Endodermal cell (in vitro differentiated cells): ENCODE measurements around the gene WDR77. TPM values are rescaled to one million over a fixed set of nuclear protein-coding genes. Genes with fewer than 3 reads are reported as not detected.

Source experiments
- DNase-seq: peaks from one replicate; pipeline ENCODE4 v3.0.0-alpha.2; 2017
- H3K27ac ChIP-seq: 2 replicates; pipeline ENCODE4 v1.5.1; 2013; ENCODE audit warnings: mild to moderate bottlenecking, low read depth, low read length, moderate library complexity
- H3K27me3 ChIP-seq: 2 replicates; pipeline ENCODE4 v1.6.1; 2013; ENCODE audit warnings: mild to moderate bottlenecking, low read length, moderate library complexity; ENCODE audit not compliant: insufficient read depth, control insufficient read depth, poor library complexity, severe bottlenecking
- H3K36me3 ChIP-seq: 2 replicates; pipeline ENCODE4 v1.7.0; 2013; ENCODE audit warnings: mild to moderate bottlenecking, low read length, moderate library complexity; ENCODE audit not compliant: control insufficient read depth, insufficient read depth
- H3K4me1 ChIP-seq: one replicate; pipeline ENCODE4 v1.7.0; 2013; ENCODE audit warnings: low read length; ENCODE audit not compliant: control insufficient read depth, insufficient read depth
- H3K4me3 ChIP-seq: 2 replicates; pipeline ENCODE4 v1.5.1; 2013; ENCODE audit warnings: mild to moderate bottlenecking, low read length, moderate library complexity
- H3K9ac ChIP-seq: 2 replicates; pipeline ENCODE4 v1.6.1; 2013; ENCODE audit warnings: mild to moderate bottlenecking, low read length, moderate library complexity; ENCODE audit not compliant: poor library complexity, severe bottlenecking; ENCODE audit errors: extremely low read depth
- H3K9me3 ChIP-seq: 2 replicates; pipeline ENCODE4 v1.6.1; 2013; ENCODE audit warnings: mild to moderate bottlenecking, low read length, moderate library complexity; ENCODE audit not compliant: control insufficient read depth
- H3K27ac Mint-ChIP-seq: 2 replicates; pipeline ENCODE4 v1.8.0; 2020; ENCODE audit warnings: mixed read lengths
- H3K27me3 Mint-ChIP-seq: 2 replicates; pipeline ENCODE4 v1.8.0; 2021; ENCODE audit warnings: mild to moderate bottlenecking, mixed read lengths; ENCODE audit not compliant: insufficient read depth
- H3K36me3 Mint-ChIP-seq: 2 replicates; pipeline ENCODE4 v1.8.0; 2020; ENCODE audit warnings: low read depth, mixed read lengths
- H3K4me1 Mint-ChIP-seq: 2 replicates; pipeline ENCODE4 v1.8.0; 2020; ENCODE audit warnings: mixed read lengths
- H3K4me3 Mint-ChIP-seq: 2 replicates; pipeline ENCODE4 v1.8.0; 2020; ENCODE audit warnings: mild to moderate bottlenecking, moderate library complexity, mixed read lengths
- H3K9me3 Mint-ChIP-seq: 2 replicates; pipeline ENCODE4 v1.8.0; 2020; ENCODE audit warnings: mild to moderate bottlenecking, mixed read lengths
- CTCF ChIP-seq: fragments of 200-600 bp; sonication (generic); conservative IDR thresholded peaks from 2 replicates; pipeline ENCODE4 v1.5.0; 2021; ENCODE audit warnings: antibody characterized with exemption, mild to moderate bottlenecking
- WGBS, 2 experiments: methylation state at CpG; one replicate each; pipeline versions ENCODE4 v1.1.5 to v1.1.7; 2013; ENCODE audit warnings: missing lambda C conversion rate in 2 of 2, mixed read lengths in 1 of 2; ENCODE audit not compliant: insufficient coverage in 1 of 2, insufficient read length in 1 of 2; 5-methylcytosine and 5-hydroxymethylcytosine counted together
- total RNA-seq, 2 donors: library from RNA; stranded (reverse); fragmentation: NEBNext Ultra II Directional in 1 of 2; extraction: Animal tissue kit (Norgen Biotek cat#: 25700) in 1 of 2; gene quantifications; 2 replicates in 1 of 2; 3 replicates in 1 of 2; pipeline ENCODE4 v1.2.1, GENCODE V29; 2021

The WDR77 gene
- total RNA-seq, 2 donors from 2014 or later: 60.4 to 68.4 TPM

GRCh38 chr1:111412839-111413238 is 36.2 kb downstream of the WDR77 start:
- DNase-seq: no peak
- peaks cover 1% of the 10 kb centered on the region for H3K9me3 Mint-ChIP-seq

GRCh38 chr1:111407301-111407700 is 41.8 kb downstream of the WDR77 start:
- H3K9ac ChIP-seq: no peak overlapping the region
- DNase-seq: no peak
- H3K9me3 ChIP-seq: no peaks in the 10 kb centered on the region
- no peak overlapping the region for H3K27ac ChIP-seq
- Mint-ChIP-seq H3K36me3 (no peaks in the 10 kb centered on the region), H3K9me3 (peaks cover 1% of the 10 kb centered on the region), H3K4me1 (peaks cover 17% of the 10 kb centered on the region), H3K4me3 (no peak overlapping the region), H3K27ac (no peak overlapping the region), H3K27me3 (peaks cover 2% of the 10 kb centered on the region)
- peaks cover 5% of the 10 kb centered on the region for H3K4me1 ChIP-seq
- WGBS, 2 experiments: 67 to 74% methylated on average over 6 of the region's 6 CpGs
- no peak overlapping the region for H3K4me3 ChIP-seq
- TF ChIP-seq CTCF: no peak
- no peaks in the 10 kb centered on the region for H3K36me3 ChIP-seq
- peaks cover 7% of the 10 kb centered on the region for H3K27me3 ChIP-seq

More at GRCh38 chr1:111412839-111413238, 36.2 kb downstream of the WDR77 start:
- Mint-ChIP-seq H3K27me3 (peaks cover 2% of the 10 kb centered on the region), H3K27ac (no peak overlapping the region), H3K4me3 (no peak overlapping the region), H3K4me1 (peaks cover 19% of the 10 kb centered on the region), H3K36me3 (no peaks in the 10 kb centered on the region)
- 100% methylated on average over 2 of the region's 2 CpGs; no CpG with 5 or more reads in 1 of the 2 experiments for WGBS, 2 experiments
- Histone ChIP-seq H3K27ac (no peak overlapping the region), H3K9me3 (no peaks in the 10 kb centered on the region), H3K27me3 (no peaks in the 10 kb centered on the region), H3K36me3 (no peaks in the 10 kb centered on the region), H3K4me1 (peaks cover 3% of the 10 kb centered on the region), H3K9ac (no peak overlapping the region), H3K4me3 (no peak overlapping the region)
- TF ChIP-seq CTCF: no peak

GRCh38 chr1:111406321-111406768 is 42.7 kb downstream of the WDR77 start:
- DNase-seq: no peak
- no peaks in the 10 kb centered on the region for H3K36me3 Mint-ChIP-seq
- no peaks in the 10 kb centered on the region for H3K27me3 Mint-ChIP-seq
- Histone ChIP-seq H3K4me1 (peaks cover 5% of the 10 kb centered on the region), H3K27ac (no peak overlapping the region), H3K9me3 (no peaks in the 10 kb centered on the region), H3K36me3 (no peaks in the 10 kb centered on the region), H3K9ac (no peak overlapping the region), H3K27me3 (peaks cover 7% of the 10 kb centered on the region), H3K4me3 (no peak overlapping the region)
- TF ChIP-seq CTCF: no peak
- peaks cover 22% of the 10 kb centered on the region for H3K4me1 Mint-ChIP-seq
- H3K4me3 Mint-ChIP-seq: no peak overlapping the region
- WGBS, 2 experiments: 69% methylated on average over 1 of the region's 2 CpGs; no CpG with 5 or more reads in 1 of the 2 experiments
- peaks cover 1% of the 10 kb centered on the region for H3K9me3 Mint-ChIP-seq
- H3K27ac Mint-ChIP-seq: no peak overlapping the region
